Peyer's patch (tissue), 4 donors: ENCODE data around the gene HSPB6. TPM values are rescaled to one million over a fixed set of nuclear protein-coding genes. Genes with fewer than 3 reads are reported as not detected.

Source experiments
- DNase-seq, 3 donors: peaks; one replicate each; pipeline ENCODE4 v3.0.0-alpha.2; 2017 to 2019
- H3K27ac ChIP-seq, 4 donors: fragments of 200-600 bp; sonication (generic); one replicate each; pipeline ENCODE4 v1.5.1; 2016 to 2019
- H3K27me3 ChIP-seq, 2 donors: fragments of 200-600 bp; sonication (generic); one replicate each; pipeline ENCODE4 v1.5.1; 2019
- H3K36me3 ChIP-seq, 3 donors: fragments of 200-600 bp; sonication (generic); one replicate each; pipeline ENCODE4 v1.5.1; 2016 to 2019
- H3K4me1 ChIP-seq, 4 donors: fragments of 200-600 bp; sonication (generic); one replicate each; pipeline ENCODE4 v1.5.1; 2016 to 2019
- H3K4me3 ChIP-seq, 4 donors: fragments of 200-600 bp; sonication (generic); 1 replicate in 3 of 4; 2 replicates in 1 of 4; pipeline ENCODE4 v1.5.1; 2016 to 2019; ENCODE audit warnings: mild to moderate bottlenecking in 1 of 4
- H3K9me3 ChIP-seq, 4 donors: fragments of 200-600 bp; sonication (generic); one replicate each; pipeline ENCODE4 v1.5.1; 2016 to 2019; ENCODE audit warnings: mild to moderate bottlenecking in 1 of 4
- POLR2A ChIP-seq, 2 donors: fragments of 450-650 bp; IDR thresholded peaks; one replicate each; pipeline ENCODE4 v1.5.1; 2017; ENCODE audit warnings: antibody characterized with exemption in 2 of 2, mild to moderate bottlenecking in 2 of 2, moderate library complexity in 2 of 2
- total RNA-seq, 4 donors: library from RNA; depleted of rRNA; stranded (reverse); fragments of >200 nt; gene quantifications; one replicate each; pipeline ENCODE4 v1.1.0, GENCODE V29; 2016
- TF ChIP-seq, protein P1 (sequence below), 6 experiments: fragments of 450-650 bp in 4 of 6; fragments of 200-600 bp in 2 of 6; sonication (generic) in 1 of 6; IDR thresholded peaks; one replicate each; pipeline ENCODE4 v1.5.1; 2017 to 2019; ENCODE audit warnings: antibody characterized with exemption in 6 of 6, mild to moderate bottlenecking in 3 of 6, moderate library complexity in 1 of 6

HSPB6 gene
- total RNA-seq, 4 donors from 2014 or later: 9.2 to 19.8 (median 13.6) TPM

DNA sequence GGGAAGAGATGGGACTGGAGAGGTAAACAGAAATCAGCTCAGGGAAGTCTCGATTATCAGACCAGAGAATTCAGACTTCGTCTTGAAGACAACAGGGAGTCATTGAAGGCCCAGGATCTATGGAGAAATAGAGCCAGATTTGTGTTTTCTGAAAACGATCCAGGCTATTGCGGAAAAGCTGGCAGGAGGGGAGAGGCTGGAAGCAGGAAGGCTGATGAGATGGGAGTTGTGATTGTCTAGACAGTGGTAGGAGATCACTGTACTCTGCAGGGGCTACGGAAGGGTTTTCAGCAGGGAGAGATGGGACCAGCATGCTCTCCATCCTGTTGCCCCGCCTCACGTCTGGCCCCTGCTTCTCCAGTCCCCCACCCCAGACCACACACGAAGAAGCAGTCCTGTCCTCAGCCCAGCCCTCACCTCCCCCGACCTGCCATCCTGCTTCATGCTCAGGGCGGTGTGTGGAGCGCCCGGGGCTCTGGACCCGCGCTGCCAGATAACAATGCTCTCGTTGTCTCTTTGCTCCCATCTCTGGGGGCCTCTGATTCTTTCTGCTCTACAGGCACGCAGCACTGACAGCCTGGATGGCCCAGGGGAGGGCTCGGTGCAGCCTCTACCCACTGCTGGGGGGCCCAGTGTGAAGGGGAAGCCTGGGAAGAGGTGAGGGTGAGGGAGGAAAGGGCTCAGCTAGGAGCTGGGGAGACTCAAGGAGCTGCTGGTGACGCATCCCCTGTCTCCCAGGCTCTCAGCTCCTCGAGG is 20.4 kb upstream of the HSPB6 start:
- H3K27me3 ChIP-seq: no peaks in the 10 kb centered on the region
- H3K9me3 ChIP-seq: no peaks in the 10 kb centered on the region
- peaks cover 0 to 15% (median 5%) of the 10 kb centered on the region in 4 donors for H3K4me1 ChIP-seq
- TF ChIP-seq, protein P1, sequence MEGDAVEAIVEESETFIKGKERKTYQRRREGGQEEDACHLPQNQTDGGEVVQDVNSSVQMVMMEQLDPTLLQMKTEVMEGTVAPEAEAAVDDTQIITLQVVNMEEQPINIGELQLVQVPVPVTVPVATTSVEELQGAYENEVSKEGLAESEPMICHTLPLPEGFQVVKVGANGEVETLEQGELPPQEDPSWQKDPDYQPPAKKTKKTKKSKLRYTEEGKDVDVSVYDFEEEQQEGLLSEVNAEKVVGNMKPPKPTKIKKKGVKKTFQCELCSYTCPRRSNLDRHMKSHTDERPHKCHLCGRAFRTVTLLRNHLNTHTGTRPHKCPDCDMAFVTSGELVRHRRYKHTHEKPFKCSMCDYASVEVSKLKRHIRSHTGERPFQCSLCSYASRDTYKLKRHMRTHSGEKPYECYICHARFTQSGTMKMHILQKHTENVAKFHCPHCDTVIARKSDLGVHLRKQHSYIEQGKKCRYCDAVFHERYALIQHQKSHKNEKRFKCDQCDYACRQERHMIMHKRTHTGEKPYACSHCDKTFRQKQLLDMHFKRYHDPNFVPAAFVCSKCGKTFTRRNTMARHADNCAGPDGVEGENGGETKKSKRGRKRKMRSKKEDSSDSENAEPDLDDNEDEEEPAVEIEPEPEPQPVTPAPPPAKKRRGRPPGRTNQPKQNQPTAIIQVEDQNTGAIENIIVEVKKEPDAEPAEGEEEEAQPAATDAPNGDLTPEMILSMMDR (IDR thresholded peaks at IDR 0.05): no peak
- no peak for TF ChIP-seq POLR2A (IDR thresholded peaks at IDR 0.05)
- H3K4me3 ChIP-seq: no peak overlapping the region
- H3K36me3 ChIP-seq: peaks cover 0 to 7% (median 0%) of the 10 kb centered on the region in 3 donors
- H3K27ac ChIP-seq: no peak overlapping the region
- no peak for DNase-seq

GRCh38 chr19:35776102-35776788 is 19.4 kb upstream of the HSPB6 start:
- no peaks in the 10 kb centered on the region for H3K27me3 ChIP-seq
- H3K4me1 ChIP-seq: peaks cover 0 to 15% (median 5%) of the 10 kb centered on the region in 4 donors
- peaks cover 0 to 7% (median 0%) of the 10 kb centered on the region in 3 donors for H3K36me3 ChIP-seq
- peak overlapping the region; percentile 85 to 99 (median 94) for H3K4me3 ChIP-seq
- peak in 1 of 3 donors; percentile 40 for DNase-seq
- no peak for TF ChIP-seq POLR2A (IDR thresholded peaks at IDR 0.05)
- TF ChIP-seq, protein P1 (IDR thresholded peaks at IDR 0.05): no peak
- H3K27ac ChIP-seq: peak overlapping the region in 2 of 4 donors; percentile 14 to 66
- no peaks in the 10 kb centered on the region for H3K9me3 ChIP-seq

DNA sequence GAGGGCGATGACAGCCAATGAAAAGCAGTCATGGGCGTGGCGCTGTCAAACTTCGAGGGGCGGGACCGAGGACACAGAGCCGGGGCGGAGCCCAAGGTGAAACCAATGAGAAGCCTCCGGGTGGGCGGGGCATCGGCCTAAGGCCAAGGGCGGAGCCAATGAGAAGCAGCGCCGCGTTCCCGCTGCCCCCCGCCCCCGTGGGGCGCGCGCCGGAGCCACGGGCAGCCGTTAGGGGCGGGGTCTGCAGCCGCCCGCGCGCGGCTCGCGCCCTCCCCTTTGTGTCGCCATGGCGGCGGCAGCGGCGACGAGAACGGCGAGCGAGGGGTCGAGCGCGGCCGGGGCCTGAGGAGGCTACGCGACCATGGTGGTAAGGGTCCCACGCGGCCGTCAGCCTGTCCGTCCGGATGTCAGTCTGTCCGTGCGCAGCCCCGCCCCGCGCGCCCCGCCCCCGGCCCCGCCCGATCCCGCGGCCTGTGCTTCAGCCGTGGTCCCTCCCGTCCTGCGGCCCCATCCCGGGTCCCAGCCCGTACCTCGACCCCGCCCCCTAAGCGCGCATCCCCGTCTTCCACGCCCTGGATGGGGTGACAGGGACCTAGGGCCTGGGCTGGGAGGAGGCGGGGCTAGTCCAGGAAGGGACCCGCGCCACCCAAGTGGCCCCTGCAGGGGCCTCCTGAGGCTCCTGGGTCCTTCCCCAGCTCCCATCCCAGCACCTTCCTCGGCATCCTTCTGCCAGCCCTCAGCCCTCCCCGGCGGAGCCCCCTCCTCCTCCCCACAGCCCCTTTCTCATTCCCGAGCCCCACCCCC is 18.7 kb upstream of the HSPB6 start, which contains the start of gene ARHGAP33:
Gene ARHGAP33, plus strand, starts transcription at position 267 of the 804 bp plus-strand sequence. Its CDS starts 95 bp downstream, at position 362.
- Histone ChIP-seq H3K27ac (peak within 1 kb of the TSS in 3 of 4 donors; percentile 14 to 66 (median 47)), H3K4me3 (peak within 1 kb of the TSS; percentile 85 to 99 (median 94)), H3K4me1 (peaks cover 0 to 15% (median 5%) of the 10 kb centered on the region in 4 donors), H3K9me3 (no peaks in the 10 kb centered on the region), H3K36me3 (peaks cover 0 to 3% (median 0%) of the 10 kb centered on the region in 3 donors), H3K27me3 (no peaks in the 10 kb centered on the region)
- TF ChIP-seq, protein P1 (IDR thresholded peaks at IDR 0.05): no peak
- TF ChIP-seq POLR2A (IDR thresholded peaks at IDR 0.05): no peak
- peak; percentile 98 to 100 (median 100) for DNase-seq

- peak overlapping the region; percentile 85 to 99 (median 94) for H3K4me3 ChIP-seq
- H3K4me1 ChIP-seq: peaks cover 0 to 15% (median 5%) of the 10 kb centered on the region in 4 donors
- TF ChIP-seq, protein P1 (IDR thresholded peaks at IDR 0.05): no peak
- TF ChIP-seq POLR2A (IDR thresholded peaks at IDR 0.05): no peak
- H3K36me3 ChIP-seq: no peaks in the 10 kb centered on the region
- no peak overlapping the region for H3K27ac ChIP-seq
- H3K27me3 ChIP-seq: no peaks in the 10 kb centered on the region
- H3K9me3 ChIP-seq: no peaks in the 10 kb centered on the region
- DNase-seq: no peak
These were observed 18.1 kb upstream of the HSPB6 start for GRCh38 chr19:35775046-35775297.

- peaks cover 0 to 15% (median 5%) of the 10 kb centered on the region in 4 donors for H3K4me1 ChIP-seq
- H3K36me3 ChIP-seq: no peaks in the 10 kb centered on the region
- no peak overlapping the region for H3K27ac ChIP-seq
- TF ChIP-seq POLR2A (IDR thresholded peaks at IDR 0.05): no peak
- TF ChIP-seq, protein P1 (IDR thresholded peaks at IDR 0.05): no peak
- DNase-seq: peak in 1 of 3 donors; percentile 44
- H3K4me3 ChIP-seq: peak overlapping the region; percentile 85 to 99 (median 94)
- no peaks in the 10 kb centered on the region for H3K27me3 ChIP-seq
- H3K9me3 ChIP-seq: no peaks in the 10 kb centered on the region
These were observed 17.6 kb upstream of the HSPB6 start for GRCh38 chr19:35774274-35775045.
